HUES64 (cell line): Measurements from ENCODE around the gene DACT1.

Experiments used
- H3K27ac ChIP-seq: 2 replicates; pipeline ENCODE4 v1.7.0; 2013; ENCODE audit warnings: low read depth, low read length, inconsistent platforms
- H3K27me3 ChIP-seq: 2 replicates; pipeline ENCODE4 v1.6.1; 2013; ENCODE audit warnings: mild to moderate bottlenecking, low read length; ENCODE audit not compliant: insufficient read depth
- H3K36me3 ChIP-seq: 2 replicates; pipeline ENCODE4 v1.6.1; 2013; ENCODE audit warnings: mild to moderate bottlenecking, low read length; ENCODE audit not compliant: insufficient read depth
- H3K4me1 ChIP-seq: 2 replicates; pipeline ENCODE4 v1.6.1; 2013; ENCODE audit warnings: mild to moderate bottlenecking, low read length, moderate library complexity; ENCODE audit not compliant: insufficient read depth
- H3K4me3 ChIP-seq: 2 replicates; pipeline ENCODE4 v1.5.1; 2013; ENCODE audit warnings: mild to moderate bottlenecking, low read length, moderate library complexity
- H3K9ac ChIP-seq: 2 replicates; pipeline ENCODE4 v1.6.1; 2013; ENCODE audit warnings: mild to moderate bottlenecking, low read depth, low read length
- H3K9me3 ChIP-seq: 2 replicates; pipeline ENCODE4 v1.6.1; 2013; ENCODE audit warnings: low read depth, low read length; ENCODE audit not compliant: insufficient read depth
- WGBS: fragments of 150-250, 120-280 bp; methylation state at CpG from one replicate; pipeline ENCODE4 v1.1.7; 2013; ENCODE audit warnings: missing lambda C conversion rate; 5-methylcytosine and 5-hydroxymethylcytosine counted together

DACT1 gene

GRCh38 chr14:58668848-58669480 lies 31.2 kb downstream of the DACT1 start:
- Histone ChIP-seq H3K9ac (no peak overlapping the region), H3K36me3 (no peaks in the 10 kb centered on the region), H3K27me3 (no peaks in the 10 kb centered on the region), H3K27ac (no peak overlapping the region), H3K4me3 (no peak overlapping the region), H3K4me1 (peaks cover 2% of the 10 kb centered on the region), H3K9me3 (no peaks in the 10 kb centered on the region)
- WGBS: 79% methylated on average over 5 of the region's 5 CpGs

GRCh38 chr14:58669556-58670200 lies 31.9 kb downstream of the DACT1 start:
- H3K27ac ChIP-seq: no peak overlapping the region
- no peak overlapping the region for H3K9ac ChIP-seq
- H3K4me3 ChIP-seq: no peak overlapping the region
- H3K27me3 ChIP-seq: no peaks in the 10 kb centered on the region
- H3K4me1 ChIP-seq: no peaks in the 10 kb centered on the region
- 87% methylated on average over 6 of the region's 7 CpGs for WGBS
- no peaks in the 10 kb centered on the region for H3K36me3 ChIP-seq
- no peaks in the 10 kb centered on the region for H3K9me3 ChIP-seq

GRCh38 chr14:58671024-58671423 lies 33.3 kb downstream of the DACT1 start:
- no peak overlapping the region for H3K27ac ChIP-seq
- H3K9me3 ChIP-seq: no peaks in the 10 kb centered on the region
- WGBS: no CpG with 5 or more reads among the region's 1 CpG
- no peak overlapping the region for H3K9ac ChIP-seq
- H3K4me3 ChIP-seq: no peak overlapping the region
- H3K36me3 ChIP-seq: no peaks in the 10 kb centered on the region
- H3K4me1 ChIP-seq: no peaks in the 10 kb centered on the region
- no peaks in the 10 kb centered on the region for H3K27me3 ChIP-seq

- H3K9ac ChIP-seq: no peak overlapping the region
- no peaks in the 10 kb centered on the region for H3K4me1 ChIP-seq
- 90% methylated on average over 4 of the region's 4 CpGs for WGBS
- H3K36me3 ChIP-seq: no peaks in the 10 kb centered on the region
- no peak overlapping the region for H3K4me3 ChIP-seq
- H3K9me3 ChIP-seq: no peaks in the 10 kb centered on the region
- no peak overlapping the region for H3K27ac ChIP-seq
- no peaks in the 10 kb centered on the region for H3K27me3 ChIP-seq
Observed at GRCh38 chr14:58671436-58671835, 33.7 kb downstream of the DACT1 start.

GRCh38 chr14:58673722-58674121 lies 36.0 kb downstream of the DACT1 start:
- Histone ChIP-seq H3K9me3 (no peaks in the 10 kb centered on the region), H3K4me3 (no peak overlapping the region), H3K4me1 (no peaks in the 10 kb centered on the region), H3K27me3 (no peaks in the 10 kb centered on the region), H3K9ac (no peak overlapping the region), H3K27ac (no peak overlapping the region), H3K36me3 (no peaks in the 10 kb centered on the region)
- whole genome bisulfite sequencing: 84% methylated on average over 2 of the region's 2 CpGs

GRCh38 chr14:58677001-58677400 lies 39.2 kb downstream of the DACT1 start:
- no peak overlapping the region for H3K9ac ChIP-seq

GRCh38 chr14:58677517-58677916 lies 39.8 kb downstream of the DACT1 start:
- H3K36me3 ChIP-seq: no peaks in the 10 kb centered on the region
- H3K9me3 ChIP-seq: no peaks in the 10 kb centered on the region
- no peaks in the 10 kb centered on the region for H3K4me1 ChIP-seq
- H3K9ac ChIP-seq: no peak overlapping the region
- WGBS: 93% methylated on average over 3 of the region's 4 CpGs
- H3K4me3 ChIP-seq: no peak overlapping the region
- no peaks in the 10 kb centered on the region for H3K27me3 ChIP-seq
- H3K27ac ChIP-seq: no peak overlapping the region

More at GRCh38 chr14:58677001-58677400, 39.2 kb downstream of the DACT1 start:
- H3K27ac ChIP-seq: no peak overlapping the region
- H3K4me3 ChIP-seq: no peak overlapping the region
- H3K36me3 ChIP-seq: no peaks in the 10 kb centered on the region
- no peaks in the 10 kb centered on the region for H3K9me3 ChIP-seq
- H3K4me1 ChIP-seq: no peaks in the 10 kb centered on the region
- H3K27me3 ChIP-seq: no peaks in the 10 kb centered on the region
- WGBS: 91% methylated on average over 5 of the region's 5 CpGs

- Histone ChIP-seq H3K9ac (no peak overlapping the region), H3K36me3 (no peaks in the 10 kb centered on the region), H3K27me3 (no peaks in the 10 kb centered on the region), H3K4me1 (no peaks in the 10 kb centered on the region), H3K9me3 (no peaks in the 10 kb centered on the region), H3K4me3 (no peak overlapping the region), H3K27ac (no peak overlapping the region)
- WGBS: 95% methylated on average over 1 of the region's 1 CpG
Observed at GRCh38 chr14:58677996-58678395, 40.2 kb downstream of the DACT1 start.

GRCh38 chr14:58680698-58681097 lies 42.9 kb downstream of the DACT1 start:
- H3K9ac ChIP-seq: no peak overlapping the region
- no peaks in the 10 kb centered on the region for H3K27me3 ChIP-seq
- WGBS: 96% methylated on average over 3 of the region's 4 CpGs

GRCh38 chr14:58687232-58687795 lies 49.6 kb downstream of the DACT1 start:
- H3K36me3 ChIP-seq: no peaks in the 10 kb centered on the region
- H3K4me1 ChIP-seq: no peaks in the 10 kb centered on the region
- no peak overlapping the region for H3K27ac ChIP-seq
- H3K27me3 ChIP-seq: no peaks in the 10 kb centered on the region
- WGBS: 97% methylated on average over 27 of the region's 27 CpGs
- H3K9ac ChIP-seq: no peak overlapping the region
- H3K4me3 ChIP-seq: no peak overlapping the region
- H3K9me3 ChIP-seq: peaks cover 17% of the 10 kb centered on the region

More at GRCh38 chr14:58680698-58681097, 42.9 kb downstream of the DACT1 start:
- Histone ChIP-seq H3K4me3 (no peak overlapping the region), H3K9me3 (no peaks in the 10 kb centered on the region), H3K4me1 (no peaks in the 10 kb centered on the region), H3K27ac (no peak overlapping the region), H3K36me3 (no peaks in the 10 kb centered on the region)

- H3K9me3 ChIP-seq: peaks cover 17% of the 10 kb centered on the region
- no peak overlapping the region for H3K4me3 ChIP-seq
- no peaks in the 10 kb centered on the region for H3K4me1 ChIP-seq
- 94% methylated on average over 14 of the region's 14 CpGs for WGBS
- no peak overlapping the region for H3K9ac ChIP-seq
- no peaks in the 10 kb centered on the region for H3K36me3 ChIP-seq
- no peaks in the 10 kb centered on the region for H3K27me3 ChIP-seq
- no peak overlapping the region for H3K27ac ChIP-seq
Observed at GRCh38 chr14:58690801-58691516, 53.2 kb downstream of the DACT1 start.
